Natural killer cell (primary cell): ENCODE data around the gene SEL1L2. TPM values are rescaled to one million over a fixed set of nuclear protein-coding genes. Genes with fewer than 3 reads are reported as not detected.

Source experiments
- ATAC-seq, 3 donors: fragments of 150-1000 bp in 2 of 3; fragments of 200-7000 bp in 1 of 3; cut with Tn5 transposase; 1 replicate in 1 of 3; 2 replicates in 2 of 3; pipeline ENCODE4 v1.10.0; 2021; ENCODE audit warnings: mild to moderate bottlenecking in 2 of 3, moderate library complexity in 2 of 3
- DNase-seq, 2 donors: peaks; one replicate each; pipeline versions ENCODE4 v3.0.0 to v3.0.0-alpha.2; 2013 to 2021; ENCODE audit warnings: mixed read lengths in 1 of 2
- H3K27ac ChIP-seq: one replicate; pipeline ENCODE4 v1.5.1; 2013; ENCODE audit warnings: mild to moderate bottlenecking, low read length
- H3K27me3 ChIP-seq: one replicate; pipeline ENCODE4 v1.6.1; 2013; ENCODE audit warnings: low read length; ENCODE audit not compliant: control insufficient read depth, insufficient read depth
- H3K36me3 ChIP-seq: one replicate; pipeline ENCODE4 v1.6.1; 2013; ENCODE audit warnings: low read length; ENCODE audit not compliant: control insufficient read depth, insufficient read depth
- H3K4me1 ChIP-seq: one replicate; pipeline ENCODE4 v1.6.1; 2013; ENCODE audit warnings: low read length; ENCODE audit not compliant: control insufficient read depth, insufficient read depth
- H3K4me3 ChIP-seq: one replicate; pipeline ENCODE4 v1.5.1; 2013; ENCODE audit warnings: low read length
- H3K9me3 ChIP-seq: one replicate; pipeline ENCODE4 v1.6.1; 2013; ENCODE audit warnings: low read length; ENCODE audit not compliant: control insufficient read depth, insufficient read depth
- H3K27ac Mint-ChIP-seq, 2 donors: one replicate each; pipeline ENCODE4 v1.8.0; 2022; ENCODE audit warnings: mild to moderate bottlenecking in 2 of 2, mixed read lengths in 2 of 2, moderate library complexity in 1 of 2
- H3K27me3 Mint-ChIP-seq, 2 donors: one replicate each; pipeline ENCODE4 v1.8.0; 2022; ENCODE audit warnings: low read depth in 2 of 2, mixed read lengths in 2 of 2
- H3K36me3 Mint-ChIP-seq: one replicate; pipeline ENCODE4 v1.8.0; 2022; ENCODE audit warnings: mixed read lengths
- H3K4me1 Mint-ChIP-seq, 2 donors: one replicate each; pipeline ENCODE4 v1.8.0; 2022; ENCODE audit warnings: mixed read lengths in 2 of 2
- H3K4me3 Mint-ChIP-seq: one replicate; pipeline ENCODE4 v1.8.0; 2022; ENCODE audit warnings: mild to moderate bottlenecking, moderate library complexity, mixed read lengths
- H3K9me3 Mint-ChIP-seq, 2 donors: one replicate each; pipeline ENCODE4 v1.8.0; 2022; ENCODE audit warnings: mixed read lengths in 2 of 2
- WGBS: methylation state at CpG from one replicate; pipeline ENCODE4 v1.1.7; 2013; ENCODE audit warnings: missing lambda C conversion rate; ENCODE audit not compliant: insufficient coverage; 5-methylcytosine and 5-hydroxymethylcytosine counted together
- intact Hi-C: fragments of 100-400 bp; cut with micrococcal nuclease; formaldehyde crosslinking; loops from one replicate; pipeline ENCODE4 v1.14.2; 2022
- total RNA-seq, 4 donors: library from RNA; stranded (reverse); fragments of 120-200 nt in 1 of 4; gene quantifications; one replicate each; pipeline versions ENCODE4 v1.2.3 to v1.2.4, GENCODE V29; 2013 to 2022
- TF ChIP-seq, protein P1 (sequence below): fragments of 200-600 bp; IDR thresholded peaks from one replicate; pipeline ENCODE4 v1.8.0; 2022; ENCODE audit warnings: antibody characterized with exemption

Gene SEL1L2
- total RNA-seq, 3 donors from 2014 or later (not counting 1 experiment from before 2014, with no cell fraction given): not detected

DNA sequence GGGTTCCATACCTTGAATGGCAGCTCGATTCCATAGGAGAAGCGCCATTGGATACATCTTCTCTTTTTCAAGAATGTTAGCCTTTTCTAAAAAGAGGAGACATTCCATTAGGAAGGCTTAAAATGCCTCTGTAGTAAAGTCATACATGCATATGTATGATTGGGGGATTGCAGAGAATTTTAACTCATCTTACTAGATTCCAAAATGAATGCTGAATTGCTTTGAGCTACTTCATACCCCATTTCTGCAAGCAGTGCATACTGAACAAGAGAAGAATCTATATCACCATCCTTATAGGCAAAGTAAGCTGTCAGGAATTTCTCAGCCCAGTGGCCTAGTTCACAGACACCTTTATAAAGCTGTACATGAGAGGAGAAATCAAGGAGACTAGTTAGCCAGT lies 125.3 kb downstream of the SEL1L2 start:
- no peak for DNase-seq
- Histone ChIP-seq H3K4me1 (no peaks in the 10 kb centered on the region), H3K27ac (no peak overlapping the region), H3K36me3 (no peaks in the 10 kb centered on the region), H3K9me3 (no peaks in the 10 kb centered on the region), H3K27me3 (no peaks in the 10 kb centered on the region), H3K4me3 (no peak overlapping the region)
- H3K36me3 Mint-ChIP-seq: no peaks in the 10 kb centered on the region
- no peak overlapping the region for H3K4me3 Mint-ChIP-seq
- ATAC-seq: no peak
- H3K9me3 Mint-ChIP-seq: peaks cover 3 to 8% of the 10 kb centered on the region in 2 donors
- H3K4me1 Mint-ChIP-seq: no peaks in the 10 kb centered on the region
- no peak overlapping the region for H3K27ac Mint-ChIP-seq
- peaks cover 0 to 2% of the 10 kb centered on the region in 2 donors for H3K27me3 Mint-ChIP-seq
- TF ChIP-seq, protein P1, sequence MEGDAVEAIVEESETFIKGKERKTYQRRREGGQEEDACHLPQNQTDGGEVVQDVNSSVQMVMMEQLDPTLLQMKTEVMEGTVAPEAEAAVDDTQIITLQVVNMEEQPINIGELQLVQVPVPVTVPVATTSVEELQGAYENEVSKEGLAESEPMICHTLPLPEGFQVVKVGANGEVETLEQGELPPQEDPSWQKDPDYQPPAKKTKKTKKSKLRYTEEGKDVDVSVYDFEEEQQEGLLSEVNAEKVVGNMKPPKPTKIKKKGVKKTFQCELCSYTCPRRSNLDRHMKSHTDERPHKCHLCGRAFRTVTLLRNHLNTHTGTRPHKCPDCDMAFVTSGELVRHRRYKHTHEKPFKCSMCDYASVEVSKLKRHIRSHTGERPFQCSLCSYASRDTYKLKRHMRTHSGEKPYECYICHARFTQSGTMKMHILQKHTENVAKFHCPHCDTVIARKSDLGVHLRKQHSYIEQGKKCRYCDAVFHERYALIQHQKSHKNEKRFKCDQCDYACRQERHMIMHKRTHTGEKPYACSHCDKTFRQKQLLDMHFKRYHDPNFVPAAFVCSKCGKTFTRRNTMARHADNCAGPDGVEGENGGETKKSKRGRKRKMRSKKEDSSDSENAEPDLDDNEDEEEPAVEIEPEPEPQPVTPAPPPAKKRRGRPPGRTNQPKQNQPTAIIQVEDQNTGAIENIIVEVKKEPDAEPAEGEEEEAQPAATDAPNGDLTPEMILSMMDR: no peak
- 82% methylated on average over 2 of the region's 2 CpGs for WGBS
- intact Hi-C loops: no loop called here

GRCh38 chr20:13863244-13863643 lies 127.2 kb downstream of the SEL1L2 start:
- Histone ChIP-seq H3K4me1 (no peaks in the 10 kb centered on the region), H3K27me3 (no peaks in the 10 kb centered on the region), H3K9me3 (no peaks in the 10 kb centered on the region), H3K4me3 (no peak overlapping the region), H3K27ac (no peak overlapping the region), H3K36me3 (no peaks in the 10 kb centered on the region)
- no peaks in the 10 kb centered on the region for H3K36me3 Mint-ChIP-seq
- DNase-seq: no peak
- 60% methylated on average over 1 of the region's 1 CpG for WGBS
- H3K9me3 Mint-ChIP-seq: peaks cover 3 to 11% of the 10 kb centered on the region in 2 donors
- ATAC-seq: no peak
- peaks cover 0 to 2% of the 10 kb centered on the region in 2 donors for H3K27me3 Mint-ChIP-seq
- TF ChIP-seq, protein P1: no peak
- no peak overlapping the region for H3K4me3 Mint-ChIP-seq
- H3K27ac Mint-ChIP-seq: no peak overlapping the region
- intact Hi-C loops: no loop called here
- no peaks in the 10 kb centered on the region for H3K4me1 Mint-ChIP-seq

- no peak overlapping the region for H3K27ac ChIP-seq
- peaks cover 0 to 2% of the 10 kb centered on the region in 2 donors for H3K27me3 Mint-ChIP-seq
- H3K9me3 ChIP-seq: no peaks in the 10 kb centered on the region
- H3K27ac Mint-ChIP-seq: no peak overlapping the region
- TF ChIP-seq, protein P1: no peak
- no peak overlapping the region for H3K4me3 ChIP-seq
- no peaks in the 10 kb centered on the region for H3K4me1 ChIP-seq
- H3K9me3 Mint-ChIP-seq: peaks cover 3 to 11% of the 10 kb centered on the region in 2 donors
- no peak for DNase-seq
- no peak for ATAC-seq
- H3K36me3 ChIP-seq: no peaks in the 10 kb centered on the region
- intact Hi-C loops: no loop called here
- no peaks in the 10 kb centered on the region for H3K4me1 Mint-ChIP-seq
- no peaks in the 10 kb centered on the region for H3K27me3 ChIP-seq
- 43% methylated on average over 2 of the region's 2 CpGs for WGBS
- no peak overlapping the region for H3K4me3 Mint-ChIP-seq
- no peaks in the 10 kb centered on the region for H3K36me3 Mint-ChIP-seq
Observed at GRCh38 chr20:13862245-13862644, 128.2 kb downstream of the SEL1L2 start.

- no peaks in the 10 kb centered on the region for H3K27me3 ChIP-seq
- intact Hi-C loops: no loop called here
- H3K27me3 Mint-ChIP-seq: peaks cover 0 to 2% of the 10 kb centered on the region in 2 donors
- no peaks in the 10 kb centered on the region for H3K36me3 ChIP-seq
- H3K4me3 Mint-ChIP-seq: no peak overlapping the region
- H3K4me3 ChIP-seq: no peak overlapping the region
- ATAC-seq: no peak
- H3K9me3 ChIP-seq: no peaks in the 10 kb centered on the region
- DNase-seq: no peak
- peaks cover 3 to 11% of the 10 kb centered on the region in 2 donors for H3K9me3 Mint-ChIP-seq
- H3K36me3 Mint-ChIP-seq: no peaks in the 10 kb centered on the region
- TF ChIP-seq, protein P1: no peak
- H3K4me1 Mint-ChIP-seq: no peaks in the 10 kb centered on the region
- H3K27ac ChIP-seq: no peak overlapping the region
- H3K4me1 ChIP-seq: no peaks in the 10 kb centered on the region
- no peak overlapping the region for H3K27ac Mint-ChIP-seq
Observed at GRCh38 chr20:13858871-13859270, 131.5 kb downstream of the SEL1L2 start.
